Heart right ventricle (tissue), 16 donors: ENCODE measurements around the gene C11orf21. TPM values are rescaled to one million over a fixed set of nuclear protein-coding genes. Genes with fewer than 3 reads are reported as not detected.
A peak's percentile ranks its signal among the peaks of the same experiment; 100 is the strongest.

Source experiments
- ATAC-seq, 8 donors: fragments of 200-7000 bp; cut with Tn5 transposase; one replicate each; pipeline ENCODE4 v1.9.1; 2020; ENCODE audit warnings: mild to moderate bottlenecking in 8 of 8, moderate library complexity in 8 of 8, moderate number of reproducible peaks in 1 of 8
- DNase-seq, 2 donors: peaks; one replicate each; pipeline ENCODE4 v3.0.0-alpha.2; 2020
- H3K27ac ChIP-seq, 10 donors: fragments of 200-600 bp; sonication (generic) in 2 of 10; one replicate each; pipeline versions ENCODE4 v1.5.0 to v1.8.0; 2020 to 2022; ENCODE audit warnings: mild to moderate bottlenecking in 3 of 10
- H3K27me3 ChIP-seq, 7 donors: fragments of 200-600 bp; one replicate each; pipeline ENCODE4 v1.8.0; 2021 to 2022; ENCODE audit warnings: mild to moderate bottlenecking in 2 of 7
- H3K36me3 ChIP-seq, 9 donors: fragments of 200-600 bp; sonication (generic) in 1 of 9; one replicate each; pipeline versions ENCODE4 v1.5.0 to v1.8.0; 2020 to 2022; ENCODE audit warnings: mild to moderate bottlenecking in 2 of 9
- H3K4me1 ChIP-seq, 9 donors: fragments of 200-600 bp; sonication (generic) in 1 of 9; one replicate each; pipeline versions ENCODE4 v1.5.0 to v1.8.0; 2020 to 2022; ENCODE audit warnings: mild to moderate bottlenecking in 4 of 9
- H3K4me3 ChIP-seq, 10 donors: fragments of 200-600 bp; sonication (generic) in 2 of 10; one replicate each; pipeline versions ENCODE4 v1.5.0 to v1.8.0; 2020 to 2022; ENCODE audit warnings: mild to moderate bottlenecking in 7 of 10, moderate library complexity in 2 of 10
- H3K9me3 ChIP-seq, 11 donors: fragments of 200-600 bp in 10 of 11; sonication (generic) in 2 of 11; one replicate each; pipeline versions ENCODE4 v1.5.0 to v1.8.0; 2013 to 2022; ENCODE audit warnings: mild to moderate bottlenecking in 2 of 11, control low read depth in 1 of 11, moderate library complexity in 1 of 11
- WGBS, 2 donors: extraction: QIAGEN DNeasy Blood & Tissue Kit; methylation state at CpG; one replicate each; pipeline ENCODE4 v1.1.7; 2013; ENCODE audit warnings: inconsistent platforms in 1 of 2; 5-methylcytosine and 5-hydroxymethylcytosine counted together
- intact Hi-C, 10 donors: fragments of 100-400 bp; cut with DNase I; formaldehyde crosslinking; loops; one replicate each; pipeline versions ENCODE4 v1.11.1 to v1.14.2; 2022
- polyA plus RNA-seq, 2 donors: library from polyadenylated mRNA; stranded (reverse); fragments of 200-250 nt; gene quantifications; one replicate each; pipeline ENCODE4 v1.2.3, GENCODE V29; 2013
- total RNA-seq, 10 donors: library from RNA; stranded (reverse); fragmentation: NEBNext Ultra II Directional in 3 of 10; extraction: Animal tissue kit (Norgen Biotek cat#: 25700) in 3 of 10; gene quantifications; one replicate each; pipeline versions ENCODE4 v1.2.1 to v1.2.4, GENCODE V29; 2021 to 2023
- TF ChIP-seq, protein P1 (sequence below), 9 donors: fragments of 200-600 bp; sonication (generic) in 2 of 9; IDR thresholded peaks; one replicate each; pipeline versions ENCODE4 v1.5.0 to v1.8.0; 2021 to 2022; ENCODE audit warnings: antibody characterized with exemption in 9 of 9, mild to moderate bottlenecking in 5 of 9, moderate library complexity in 1 of 9
- donor health status: Arrhythmogenic right ventricular cardiomyopathy.
- donor health status: ischemic (EF 13 %, LVEDD 7.1; RV severe dilation, severe dysfunction).
- donor health status: healthy with polysubstance abuse.
- donor health status: DM: no; HTN: yes; CAD: no.
- donor health status: DM: no; HTN: no; CAD: no.
- donor health status: ischemic (EF 25% LVEDD 6.9; RV normal size, moderate dysfunction).
- donor health status: ischemic (EF 25% LVEDD 5.7; RV mildly dilated, moderate dysfunction).
- donor health status: healthy.
- donor health status: DM: yes; HTN: yes; CAD: no.
- donor health status: Ischemic cardiomyopathy.
- donor health status: ischemic (EF 35%, LVEDD 5.7; RV mildly dilated, moderate dysfunction).
- donor health status: nonischemic (EF 11% LVEDD 7.7; RV severe dilation, severe dysfunction).
- donor health status: DM: yes; HTN: yes; CAD: no.
- donor health status: PGD.
- donor health status: ischemic (EF 29% LVEDD 5.4; RV normal size, mild dysfunction).
- donor health status: nonischemic (EF 23%, LVEDD 6.1; RV moderate dilation, normal function).

Gene C11orf21
- total and polyA plus RNA-seq, 12 donors: 2.6 to 73.4 (median 31.1) TPM

DNA sequence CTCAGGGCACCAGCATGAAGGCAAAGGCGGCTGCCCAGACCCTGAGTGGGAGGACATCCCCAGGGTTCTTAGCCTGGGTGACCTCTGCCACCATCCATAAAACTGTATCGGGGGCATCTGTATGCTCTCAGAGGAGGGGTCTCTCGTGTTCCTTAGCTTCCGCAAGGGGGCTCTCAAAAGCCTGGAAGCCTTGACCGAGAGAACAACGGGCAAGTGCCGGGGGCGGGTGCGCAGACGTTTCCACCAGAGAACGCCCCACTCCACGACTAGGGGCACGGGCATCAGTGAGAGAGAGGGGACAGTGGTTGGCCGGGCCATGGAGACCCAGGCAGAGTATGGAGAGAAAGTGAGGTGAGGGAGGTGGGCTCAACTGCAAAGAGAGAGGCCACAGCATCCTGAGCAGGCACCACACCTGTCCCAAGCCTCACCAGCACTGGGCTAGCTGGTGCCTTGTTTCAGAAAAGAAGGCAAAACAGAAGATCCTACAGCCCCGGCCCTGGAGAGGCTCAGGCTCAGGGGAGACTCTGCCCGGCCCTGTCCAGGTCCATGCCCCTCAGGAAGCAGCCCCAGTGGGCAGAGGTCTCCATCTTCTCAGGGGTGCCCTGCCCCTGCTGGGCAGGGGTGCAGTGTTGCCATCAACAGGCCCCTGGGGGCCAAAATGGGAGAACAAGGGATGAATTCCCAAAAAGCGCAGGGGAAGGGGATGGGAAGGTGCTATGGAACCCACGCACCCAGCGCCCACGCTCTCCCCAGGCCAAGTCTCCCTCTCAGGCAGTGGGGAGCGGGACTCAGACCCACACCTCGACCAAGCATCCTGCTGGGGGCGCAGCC is 6.0 kb upstream of the C11orf21 start:
- whole genome bisulfite sequencing, 2 donors: 87 to 94% methylated on average over 23 of the region's 23 CpGs
- Histone ChIP-seq H3K27me3 (no peaks in the 10 kb centered on the region), H3K4me3 (no peak overlapping the region), H3K4me1 (peaks cover 21 to 62% (median 46%) of the 10 kb centered on the region in 9 donors), H3K27ac (peak overlapping the region in 8 of 10 donors; percentile 13 to 96 (median 46)), H3K9me3 (no peaks in the 10 kb centered on the region), H3K36me3 (no peaks in the 10 kb centered on the region)
- intact Hi-C loops: loop anchor here (5.0 to 10.0 kb wide), 12 partner anchors 67 to 587 kb away; partner anchors contain the start of genes TSSC4 (in 3 of the 10), CD81 (in 2 of the 10) and CDKN1C (in 1 of the 10)
- TF ChIP-seq, protein P1, sequence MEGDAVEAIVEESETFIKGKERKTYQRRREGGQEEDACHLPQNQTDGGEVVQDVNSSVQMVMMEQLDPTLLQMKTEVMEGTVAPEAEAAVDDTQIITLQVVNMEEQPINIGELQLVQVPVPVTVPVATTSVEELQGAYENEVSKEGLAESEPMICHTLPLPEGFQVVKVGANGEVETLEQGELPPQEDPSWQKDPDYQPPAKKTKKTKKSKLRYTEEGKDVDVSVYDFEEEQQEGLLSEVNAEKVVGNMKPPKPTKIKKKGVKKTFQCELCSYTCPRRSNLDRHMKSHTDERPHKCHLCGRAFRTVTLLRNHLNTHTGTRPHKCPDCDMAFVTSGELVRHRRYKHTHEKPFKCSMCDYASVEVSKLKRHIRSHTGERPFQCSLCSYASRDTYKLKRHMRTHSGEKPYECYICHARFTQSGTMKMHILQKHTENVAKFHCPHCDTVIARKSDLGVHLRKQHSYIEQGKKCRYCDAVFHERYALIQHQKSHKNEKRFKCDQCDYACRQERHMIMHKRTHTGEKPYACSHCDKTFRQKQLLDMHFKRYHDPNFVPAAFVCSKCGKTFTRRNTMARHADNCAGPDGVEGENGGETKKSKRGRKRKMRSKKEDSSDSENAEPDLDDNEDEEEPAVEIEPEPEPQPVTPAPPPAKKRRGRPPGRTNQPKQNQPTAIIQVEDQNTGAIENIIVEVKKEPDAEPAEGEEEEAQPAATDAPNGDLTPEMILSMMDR (IDR thresholded peaks at IDR 0.05): no peak
- no peak for DNase-seq
- ATAC-seq: no peak

DNA sequence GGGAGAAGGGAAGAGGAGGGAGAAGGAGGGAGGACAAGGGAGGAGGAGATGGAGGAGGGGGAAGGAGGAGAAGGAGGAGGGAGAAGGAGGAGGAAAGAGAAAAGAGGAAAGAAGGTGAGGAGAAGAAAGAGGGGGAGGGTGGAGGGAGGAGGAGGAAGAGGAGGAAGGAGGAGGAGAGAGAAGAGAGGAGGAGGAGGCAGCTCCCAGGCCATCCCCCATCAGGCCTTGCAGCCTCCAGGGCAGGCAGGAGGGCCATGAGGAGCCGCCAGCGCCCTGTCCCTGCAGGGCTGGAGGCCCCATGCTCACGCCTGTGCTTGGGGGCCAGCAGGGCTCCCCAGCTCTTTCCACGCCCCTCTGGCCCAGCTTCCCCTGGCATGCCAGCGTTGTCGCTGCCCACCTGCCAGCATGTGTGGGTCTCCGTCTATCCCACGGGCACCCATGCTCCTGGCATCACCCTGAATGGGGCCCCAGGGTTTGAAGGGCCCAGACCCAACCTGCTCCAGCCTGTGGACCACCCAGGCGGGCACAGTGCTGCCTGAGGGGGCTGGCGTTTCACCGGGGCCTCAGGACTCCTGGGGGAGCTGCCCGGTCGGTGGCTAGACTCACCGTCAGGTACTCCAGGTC is 5.3 kb upstream of the C11orf21 start:
- Histone ChIP-seq H3K4me3 (no peak overlapping the region), H3K27ac (peak overlapping the region in 8 of 10 donors; percentile 36 to 96 (median 52)), H3K36me3 (no peaks in the 10 kb centered on the region), H3K27me3 (no peaks in the 10 kb centered on the region), H3K4me1 (peaks cover 21 to 55% (median 39%) of the 10 kb centered on the region in 9 donors), H3K9me3 (no peaks in the 10 kb centered on the region)
- ATAC-seq (no peak), DNase-seq (no peak)
- 66 to 72% methylated on average over 14 of the region's 14 CpGs for WGBS, 2 donors
- intact Hi-C loops: loop anchor here (1.0 to 10.0 kb wide), 13 partner anchors 68 to 588 kb away; partner anchors contain the start of genes TSSC4 (in 3 of the 10), CD81 (in 2 of the 10) and CDKN1C (in 1 of the 10)
- TF ChIP-seq, protein P1 (IDR thresholded peaks at IDR 0.05): no peak

DNA sequence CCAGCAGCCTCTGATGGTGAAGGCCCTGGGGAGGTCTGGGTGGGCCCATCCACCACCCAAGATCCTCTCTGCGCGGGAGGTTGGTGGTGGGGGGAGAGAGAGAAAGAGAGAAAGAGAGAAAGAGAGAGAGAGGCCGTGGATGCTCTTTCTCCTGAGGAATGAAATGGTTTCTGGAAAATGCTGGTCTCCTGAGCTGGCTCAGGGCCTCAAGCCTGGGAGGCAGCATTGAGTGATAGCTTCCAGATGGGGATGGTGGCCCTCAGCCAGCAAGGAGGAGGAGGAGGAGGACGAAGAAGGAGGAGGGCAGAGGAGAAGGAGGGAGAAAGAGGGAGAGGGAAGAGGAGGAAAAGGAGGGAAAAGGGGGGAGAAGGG is 4.7 kb upstream of the C11orf21 start:
- ATAC-seq: peak in 1 of 8 donors; percentile 17
- DNase-seq: peak; percentile 79 to 83
- TF ChIP-seq, protein P1 (IDR thresholded peaks at IDR 0.05): no peak
- peaks cover 21 to 54% (median 38%) of the 10 kb centered on the region in 9 donors for H3K4me1 ChIP-seq
- no peaks in the 10 kb centered on the region for H3K27me3 ChIP-seq
- peak overlapping the region; percentile 61 to 96 (median 81) for H3K27ac ChIP-seq
- intact Hi-C loops: loop anchor here (1.0 to 10.0 kb wide), 13 partner anchors 68 to 588 kb away; partner anchors contain the start of genes TSSC4 (in 3 of the 10), CD81 (in 2 of the 10) and CDKN1C (in 1 of the 10)
- no peaks in the 10 kb centered on the region for H3K36me3 ChIP-seq
- H3K4me3 ChIP-seq: peak overlapping the region in 2 of 10 donors; percentile 16 to 26
- WGBS, 2 donors: 19 to 21% methylated on average over 4 of the region's 4 CpGs
- H3K9me3 ChIP-seq: no peaks in the 10 kb centered on the region

DNA sequence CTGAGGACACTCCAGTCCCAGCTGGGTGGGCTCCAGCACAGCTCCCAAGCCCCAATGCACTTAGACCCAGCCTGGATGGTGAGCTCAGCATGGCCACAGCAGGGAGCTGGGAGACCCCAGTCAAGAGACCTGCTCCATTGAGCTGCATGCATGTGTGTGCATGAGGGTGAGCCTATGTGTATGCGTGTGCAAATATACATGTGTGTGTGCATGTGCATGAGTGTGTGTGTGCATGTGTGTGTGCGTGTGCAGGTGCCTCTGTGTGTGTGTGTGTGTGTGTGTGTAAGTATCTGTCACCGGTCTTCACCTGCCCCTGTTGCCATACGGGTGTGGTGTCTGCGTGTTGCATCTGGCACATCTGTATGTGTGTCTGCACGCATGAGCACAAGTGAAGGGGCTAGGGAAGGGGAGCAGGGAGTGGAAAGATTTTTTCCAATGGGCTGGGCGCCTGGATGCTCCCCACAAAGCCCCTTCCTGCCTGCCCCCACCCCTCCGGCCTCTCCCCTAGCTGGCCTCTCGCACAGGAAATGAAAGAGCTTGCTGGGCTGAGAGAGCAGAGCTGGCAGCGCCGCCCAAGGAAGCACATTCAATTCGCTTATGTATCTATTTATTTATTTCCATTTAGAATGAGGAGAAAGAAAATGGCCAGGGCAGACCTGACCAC is 4.2 kb upstream of the C11orf21 start:
- no peak for DNase-seq
- WGBS, 2 donors: 27 to 36% methylated on average over 12 of the region's 12 CpGs

More for the DNA sequence above, 4.2 kb upstream of the C11orf21 start:
- no peak for ATAC-seq
- no peaks in the 10 kb centered on the region for H3K9me3 ChIP-seq
- intact Hi-C loops: loop anchor here (1.0 to 10.0 kb wide), 17 partner anchors 69 to 589 kb away; partner anchors contain the start of genes TSSC4 (in 3 of the 10), CD81 (in 2 of the 10) and CDKN1C (in 1 of the 10)
- peaks cover 21 to 58% (median 38%) of the 10 kb centered on the region in 9 donors for H3K4me1 ChIP-seq
- peak overlapping the region; percentile 61 to 96 (median 90) for H3K27ac ChIP-seq
- no peaks in the 10 kb centered on the region for H3K27me3 ChIP-seq
- no peaks in the 10 kb centered on the region for H3K36me3 ChIP-seq
- peak overlapping the region in 4 of 10 donors; percentile 20 to 34 (median 30) for H3K4me3 ChIP-seq
- TF ChIP-seq, protein P1 (IDR thresholded peaks at IDR 0.05): no peak
